Testis (tissue), 2 donors: ENCODE results near the gene NFIB.

Experiments used
- POLR2A ChIP-seq: fragments of 450-650 bp; IDR thresholded peaks from one replicate; pipeline ENCODE4 v1.6.1; 2017; ENCODE audit warnings: antibody characterized with exemption, mild to moderate bottlenecking, moderate library complexity
- TF ChIP-seq, protein P1 (sequence below), 3 experiments: fragments of 450-650 bp in 2 of 3; fragments of 200-600 bp in 1 of 3; sonication (generic) in 1 of 3; IDR thresholded peaks; one replicate each; pipeline ENCODE4 v1.5.1; 2016 to 2019; ENCODE audit warnings: antibody characterized with exemption in 3 of 3, mild to moderate bottlenecking in 2 of 3, moderate library complexity in 1 of 3

DNA sequence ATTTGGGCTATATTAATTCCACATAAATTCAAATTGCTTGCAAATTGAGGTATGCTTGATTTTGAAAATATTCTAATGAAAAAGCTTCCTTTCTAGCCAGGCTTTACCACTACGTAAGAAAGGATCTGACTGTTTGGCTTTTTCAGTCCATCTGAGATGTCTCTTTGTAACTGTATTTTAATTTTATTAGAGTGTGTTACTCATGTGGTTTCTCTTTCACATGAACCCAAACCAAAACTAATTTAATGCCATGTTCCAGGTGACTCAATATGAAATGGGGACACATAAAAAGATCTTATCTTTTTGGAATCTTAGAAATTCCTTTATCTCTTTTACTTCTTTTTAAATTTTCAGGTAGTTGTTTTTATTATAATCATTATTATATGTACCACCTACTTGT, 85.3 kb downstream of the NFIB start:
- TF ChIP-seq, protein P1, sequence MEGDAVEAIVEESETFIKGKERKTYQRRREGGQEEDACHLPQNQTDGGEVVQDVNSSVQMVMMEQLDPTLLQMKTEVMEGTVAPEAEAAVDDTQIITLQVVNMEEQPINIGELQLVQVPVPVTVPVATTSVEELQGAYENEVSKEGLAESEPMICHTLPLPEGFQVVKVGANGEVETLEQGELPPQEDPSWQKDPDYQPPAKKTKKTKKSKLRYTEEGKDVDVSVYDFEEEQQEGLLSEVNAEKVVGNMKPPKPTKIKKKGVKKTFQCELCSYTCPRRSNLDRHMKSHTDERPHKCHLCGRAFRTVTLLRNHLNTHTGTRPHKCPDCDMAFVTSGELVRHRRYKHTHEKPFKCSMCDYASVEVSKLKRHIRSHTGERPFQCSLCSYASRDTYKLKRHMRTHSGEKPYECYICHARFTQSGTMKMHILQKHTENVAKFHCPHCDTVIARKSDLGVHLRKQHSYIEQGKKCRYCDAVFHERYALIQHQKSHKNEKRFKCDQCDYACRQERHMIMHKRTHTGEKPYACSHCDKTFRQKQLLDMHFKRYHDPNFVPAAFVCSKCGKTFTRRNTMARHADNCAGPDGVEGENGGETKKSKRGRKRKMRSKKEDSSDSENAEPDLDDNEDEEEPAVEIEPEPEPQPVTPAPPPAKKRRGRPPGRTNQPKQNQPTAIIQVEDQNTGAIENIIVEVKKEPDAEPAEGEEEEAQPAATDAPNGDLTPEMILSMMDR (IDR thresholded peaks at IDR 0.05): no peak
- no peak for TF ChIP-seq POLR2A
